Hematopoietic multipotent progenitor cell (in vitro differentiated cells): ENCODE measurements around the gene MRPS34. TPM values are rescaled to one million over a fixed set of nuclear protein-coding genes. Genes with fewer than 3 reads are reported as not detected.
"Not testable (repeated sequence)": the region's sequence is repeated elsewhere in the genome, so short reads cannot be mapped to it uniquely, and the experiment has no call there.

Source experiments
- DNase-seq, 3 donors: peaks; one replicate each; pipeline ENCODE4 v3.0.0-alpha.2; 2011 to 2015; ENCODE audit warnings: low read depth in 2 of 3, low spot score in 2 of 3
- total RNA-seq: library from RNA; depleted of rRNA; stranded (reverse); fragments of >200 nt; gene quantifications from one replicate; pipeline ENCODE4 v1.2.3, GENCODE V29; 2012

The MRPS34 gene
- total RNA-seq, 1 donor: 80.8 TPM

- DNase-seq: no peak
These were observed 15.0 kb downstream of the MRPS34 start for GRCh38 chr16:1757714-1758461.

- DNase-seq: no peak
These were observed 18.7 kb downstream of the MRPS34 start for GRCh38 chr16:1754204-1754603.

- DNase-seq: no peak
These were observed 20.1 kb downstream of the MRPS34 start for GRCh38 chr16:1752853-1753252.

- no peak for DNase-seq
These were observed 21.0 kb downstream of the MRPS34 start for GRCh38 chr16:1751946-1752345.

- no peak for DNase-seq
These were observed 23.5 kb downstream of the MRPS34 start for GRCh38 chr16:1749152-1750117.

DNA sequence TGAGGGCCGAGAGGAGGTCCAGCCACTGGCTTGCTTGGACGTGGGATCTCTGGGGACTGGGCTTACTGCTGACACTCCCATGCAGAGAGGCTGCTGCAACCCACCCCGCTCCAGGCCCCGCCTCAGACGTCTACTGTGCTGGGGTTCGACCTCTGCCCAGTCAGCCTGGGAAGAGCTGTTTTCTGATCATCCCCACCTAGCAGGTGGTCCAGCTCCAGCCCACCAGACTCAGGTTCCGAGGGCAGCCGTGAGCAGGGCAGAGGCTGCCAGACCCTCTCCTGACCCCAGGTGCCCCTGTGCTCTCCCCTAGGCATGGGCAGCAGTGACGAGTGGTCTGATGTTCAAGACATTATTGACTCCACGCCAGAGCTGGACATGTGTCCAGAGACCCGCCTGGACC lies 25.0 kb downstream of the MRPS34 start:
- no peak for DNase-seq

GRCh38 chr16:1746693-1747195 lies 26.2 kb downstream of the MRPS34 start:
- DNase-seq: no peak

DNA sequence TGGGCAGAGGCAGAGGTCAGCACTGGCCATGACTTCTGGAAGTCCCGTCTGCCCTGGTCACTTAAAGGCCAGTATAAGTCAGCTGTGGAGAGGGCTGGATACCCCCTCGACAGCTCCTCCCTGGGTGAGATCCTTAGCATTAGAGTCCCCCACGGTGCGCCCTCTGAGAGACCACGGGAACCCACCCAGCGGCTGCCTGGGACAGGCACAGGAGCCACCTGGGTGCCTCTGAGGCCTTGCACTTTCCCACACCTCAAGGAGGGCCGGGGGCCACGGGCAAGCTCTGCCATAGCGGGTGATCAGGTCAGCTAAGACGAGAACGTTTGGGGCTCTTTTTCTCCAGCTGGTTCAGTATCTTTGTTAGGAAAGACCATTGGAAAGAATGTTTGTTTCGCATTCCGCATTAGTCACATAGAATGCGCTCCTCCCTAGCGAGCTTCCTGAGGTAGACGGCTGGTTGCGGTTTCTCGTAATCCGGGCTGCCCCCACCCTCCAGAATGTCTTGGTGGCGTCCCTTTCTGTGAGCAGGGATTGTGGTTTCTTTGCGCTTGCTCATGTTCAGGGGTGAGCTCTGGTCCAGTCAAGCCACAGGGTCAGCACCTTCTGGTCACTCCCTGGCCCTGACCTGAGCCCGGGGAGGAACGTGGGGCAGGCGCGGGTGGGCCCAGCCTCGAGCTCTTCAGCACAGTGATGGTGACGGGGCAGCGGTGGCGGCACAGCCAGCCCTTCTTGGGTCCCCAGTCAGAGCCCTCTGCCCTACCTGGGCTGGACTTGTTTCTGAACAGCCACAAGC lies 26.8 kb downstream of the MRPS34 start:
- DNase-seq: no peak

GRCh38 chr16:1745181-1745899 lies 27.6 kb downstream of the MRPS34 start:
- DNase-seq: no peak

DNA sequence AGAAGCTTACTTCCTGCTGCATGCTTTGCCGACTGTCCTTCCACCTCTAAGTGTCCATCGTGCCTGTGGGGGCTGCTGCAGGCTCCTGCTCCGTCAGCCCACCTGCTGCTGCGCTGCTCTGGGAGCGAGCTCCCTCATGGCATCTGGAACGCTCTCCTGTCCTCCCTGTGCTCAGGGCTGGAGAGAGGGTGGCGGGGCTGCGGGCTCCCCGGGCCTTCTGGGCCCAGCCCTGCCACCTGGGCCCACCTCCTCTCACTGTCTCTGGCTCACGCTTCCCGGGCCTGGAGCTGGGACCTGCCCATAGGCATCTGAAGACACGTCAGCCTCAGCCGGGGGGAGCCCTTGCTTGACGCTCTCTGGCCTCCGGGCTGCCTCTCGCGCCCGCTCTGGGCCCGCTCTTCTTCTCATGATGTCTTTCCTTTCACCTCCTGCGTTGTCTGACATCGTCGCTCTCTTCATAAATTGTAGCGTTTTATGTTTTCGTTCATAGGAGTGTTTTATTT lies 28.5 kb downstream of the MRPS34 start:
- DNase-seq: no peak

DNA sequence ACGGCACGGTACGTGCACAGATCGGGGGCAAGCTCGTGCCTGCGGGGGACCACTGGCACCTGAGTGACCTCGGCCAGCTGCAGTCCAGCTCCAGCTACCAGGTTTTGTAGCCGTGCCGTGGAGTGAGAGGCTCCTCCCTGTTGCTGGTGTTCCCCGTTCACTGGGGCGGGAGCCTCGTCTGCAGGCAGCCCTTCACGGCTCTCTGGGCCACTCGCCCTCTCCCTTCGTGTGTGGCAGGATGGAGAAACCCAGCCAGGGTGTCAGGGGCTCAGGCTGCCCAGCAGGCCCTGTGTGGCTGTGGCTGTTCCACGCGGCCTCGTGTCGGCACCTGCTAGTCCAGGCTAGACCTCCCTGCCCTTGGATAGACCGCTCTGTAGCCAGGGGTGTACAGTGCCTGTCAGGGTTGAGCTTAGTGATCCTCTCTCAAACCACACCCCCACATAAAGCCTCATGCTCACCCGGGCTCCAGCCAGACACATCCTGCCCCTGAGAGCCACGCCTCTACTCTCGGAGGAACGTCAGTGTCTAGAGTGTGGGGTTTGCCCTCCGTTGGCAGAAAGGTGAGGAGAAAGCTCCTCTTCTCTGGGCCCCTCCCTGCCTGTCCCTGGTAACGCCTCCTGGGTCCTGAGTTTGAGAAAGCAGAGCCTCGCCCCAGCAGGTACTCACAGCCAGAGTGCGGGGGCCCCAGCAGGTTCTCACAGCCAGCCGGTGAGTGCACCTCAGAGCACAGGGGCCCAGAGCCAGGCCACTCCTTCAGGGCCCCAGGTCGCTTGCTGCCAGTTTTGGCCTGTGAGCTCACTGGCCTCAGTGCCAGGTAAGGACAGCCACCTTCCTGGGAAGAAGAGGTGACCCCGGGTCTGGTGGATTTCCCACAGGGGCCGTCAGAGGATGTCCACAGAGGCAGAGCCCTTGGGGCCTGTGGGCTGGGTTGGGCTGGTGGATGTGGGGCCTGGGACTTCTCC lies 29.3 kb downstream of the MRPS34 start:
- DNase-seq: no peak

DNA sequence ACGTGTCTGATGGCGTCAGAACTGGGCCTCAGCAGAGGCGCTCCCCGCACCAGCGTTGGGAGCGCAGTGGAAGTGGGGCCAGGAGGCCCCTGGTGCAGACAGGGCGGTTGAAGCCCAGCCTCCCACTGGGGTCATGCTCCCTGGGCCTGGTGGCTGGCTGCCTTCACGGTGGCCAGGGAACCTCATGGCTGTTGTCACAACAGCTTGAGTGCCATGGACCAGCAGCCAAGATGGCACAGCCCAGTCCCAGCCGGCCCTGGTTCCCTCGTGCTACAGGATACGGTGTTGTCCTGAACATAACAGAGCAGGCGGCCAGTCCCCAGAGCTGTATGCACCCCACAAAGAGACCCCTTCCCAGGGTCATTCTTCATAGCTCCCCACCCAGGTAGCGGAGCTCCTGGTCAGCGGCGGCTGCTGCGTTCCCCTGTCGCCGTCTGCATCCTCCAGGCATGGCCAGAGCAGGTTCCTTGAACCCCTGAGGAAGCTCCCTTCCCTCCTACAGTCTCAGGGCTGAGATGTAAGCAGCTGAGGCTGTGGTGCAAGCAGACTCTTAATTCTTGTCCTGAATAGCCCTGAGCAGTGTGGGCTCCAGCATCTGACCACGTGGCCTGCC lies 31.3 kb downstream of the MRPS34 start:
- DNase-seq: no peak

DNA sequence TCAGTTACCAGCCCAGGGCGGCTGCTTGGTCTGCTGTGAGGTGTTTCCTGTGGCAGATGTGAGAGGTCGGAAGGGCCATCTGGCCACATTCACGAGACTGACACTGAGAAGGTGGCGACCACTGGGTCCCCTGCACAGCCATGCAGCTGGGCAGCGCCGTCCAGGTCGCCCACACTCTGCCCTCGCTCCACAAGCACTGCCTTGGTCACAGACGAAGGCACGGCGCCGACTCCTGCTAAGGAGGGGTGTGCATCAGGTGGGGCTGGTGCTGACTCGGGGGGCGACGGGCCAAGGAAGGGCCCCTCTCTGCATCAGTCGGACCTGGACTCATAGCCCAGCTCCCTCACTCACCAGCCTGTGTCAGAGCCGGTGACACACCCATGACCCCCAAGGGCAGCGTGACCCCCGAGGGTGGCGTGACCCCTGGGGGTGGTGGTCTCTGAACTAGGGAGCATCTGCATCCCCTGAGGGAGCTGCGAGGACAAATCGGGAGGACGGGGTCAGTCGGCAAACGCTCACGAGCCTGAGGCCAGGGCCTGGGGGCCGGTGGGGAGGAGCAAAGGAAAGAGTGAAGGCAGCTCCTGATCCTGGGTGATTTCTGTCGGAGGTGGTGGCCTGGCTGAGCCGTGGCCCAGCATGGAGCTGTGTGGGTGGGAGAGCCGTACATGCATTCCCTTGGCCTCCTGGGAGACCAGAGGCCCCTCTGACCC lies 32.0 kb downstream of the MRPS34 start:
- no peak for DNase-seq

DNA sequence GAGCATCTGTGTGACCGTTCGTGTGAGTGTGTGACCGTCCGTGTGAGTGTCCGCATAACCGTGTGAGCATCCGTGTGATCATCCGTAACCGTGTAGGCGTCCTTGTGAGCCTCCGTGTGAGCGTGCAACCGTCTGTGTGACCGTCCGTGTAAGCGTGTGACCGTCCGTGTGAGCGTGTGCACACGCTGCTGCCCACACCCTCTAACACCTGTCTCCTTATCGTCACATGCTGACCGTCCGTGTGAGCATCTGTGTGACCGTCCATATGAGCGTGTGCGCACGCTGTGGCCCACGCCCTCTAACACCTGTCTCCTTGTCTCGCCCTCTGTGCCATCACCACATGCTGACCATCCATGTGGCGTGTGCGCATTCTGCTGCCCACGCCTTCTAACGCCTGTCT lies 32.7 kb downstream of the MRPS34 start:
- DNase-seq: no peak

DNA sequence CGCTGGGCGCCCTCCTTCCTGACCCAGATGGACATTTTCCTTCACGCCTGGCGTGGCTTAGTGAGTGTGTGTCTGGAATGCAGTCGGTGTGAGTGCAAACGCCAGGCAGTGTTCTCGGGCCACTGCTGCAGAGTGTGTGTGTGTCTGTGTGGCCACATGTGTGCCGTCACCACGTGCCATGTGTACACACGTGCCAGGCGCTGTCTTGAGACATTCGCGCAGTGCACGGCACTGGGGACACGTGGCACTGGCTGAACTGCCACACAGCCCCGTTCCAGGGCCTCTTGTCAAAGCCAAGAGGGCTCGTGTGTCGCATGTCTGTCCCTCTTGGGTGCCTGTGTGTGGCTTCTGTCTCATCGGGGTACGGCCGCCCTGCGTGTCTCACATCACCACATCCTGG lies 38.1 kb downstream of the MRPS34 start:
- no peak for DNase-seq

DNA sequence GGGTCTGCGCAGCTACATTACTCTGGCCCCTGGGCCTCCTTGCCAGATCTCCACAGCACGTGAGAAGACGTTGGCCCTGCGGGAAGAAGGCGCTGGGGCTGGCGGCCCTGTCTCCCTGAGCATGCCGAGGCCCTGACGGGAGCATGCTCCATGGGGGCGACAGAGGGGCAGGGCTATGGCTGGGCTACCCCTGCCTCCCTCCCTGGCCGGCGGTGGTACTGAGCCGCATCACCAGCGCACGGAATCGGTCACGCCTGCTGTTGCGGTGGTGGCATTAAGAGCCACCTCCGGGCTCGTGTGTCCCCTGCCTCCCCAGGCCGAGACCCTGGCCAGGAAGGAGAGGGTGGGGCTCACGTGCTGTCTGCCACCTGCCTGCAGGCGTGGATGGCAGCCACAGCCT lies 38.8 kb downstream of the MRPS34 start:
- DNase-seq: no peak

- DNase-seq: not testable (repeated sequence)
These were observed 40.4 kb downstream of the MRPS34 start for GRCh38 chr16:1732551-1732987.

DNA sequence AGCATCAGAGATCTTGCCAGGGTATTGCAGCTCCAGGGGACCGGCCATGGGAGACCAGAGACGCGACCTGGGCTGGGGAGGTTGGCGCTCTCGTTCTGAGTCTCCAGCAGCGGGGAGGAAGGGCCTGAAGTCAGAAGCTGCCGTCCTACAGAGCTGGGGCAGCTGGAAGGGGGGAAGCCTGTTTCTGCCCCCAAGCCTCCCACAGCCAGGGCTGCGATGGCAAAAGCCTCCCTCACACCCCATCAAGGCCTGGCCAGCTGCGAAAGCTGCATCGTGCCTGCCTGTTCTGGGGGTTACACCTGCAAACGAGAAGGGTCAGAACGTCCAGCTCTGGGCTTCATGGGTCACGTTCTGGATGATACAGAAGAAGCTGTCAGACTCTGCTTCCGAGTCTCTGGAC lies 40.9 kb downstream of the MRPS34 start:
- DNase-seq: no peak
